ENCODE data around the gene NELL1. TPM values are rescaled to one million over a fixed set of nuclear protein-coding genes. Genes with fewer than 3 reads are reported as not detected.

Gene NELL1
- total and polyA plus RNA-seq, 2 experiments from 2014 or later: not detected

GRCh38 chr11:20739107-20739506, 69.7 kb downstream of the NELL1 start:
- DNase-seq: no peak
- H3K9me3 ChIP-seq (ENCODE audit: low read depth): no peaks in the 10 kb centered on the region
- H4K20me1 ChIP-seq (ENCODE audit: insufficient read depth): no peaks in the 10 kb centered on the region
- H2AFZ ChIP-seq: no peak overlapping the region
- H3K79me2 ChIP-seq (ENCODE audit: insufficient read depth): no peaks in the 10 kb centered on the region
- no peaks in the 10 kb centered on the region for H3K9me2 ChIP-seq (ENCODE audit: insufficient read depth)
- H3F3A ChIP-seq (ENCODE audit: insufficient read depth): no peaks in the 10 kb centered on the region
- no peak for TF ChIP-seq EZH2 (IDR thresholded peaks at IDR 0.05; ENCODE audit: insufficient read depth, poor library complexity, severe bottlenecking)
- TF ChIP-seq EZH2phosphoT487 (IDR thresholded peaks at IDR 0.05; ENCODE audit: insufficient read depth, low read depth): no peak
- WGBS, 2 experiments (ENCODE audit: low coverage in 1 of 2, low lambda C conversion rate in 2 of 2, missing lambda C conversion rate in 2 of 2): 16 to 17% methylated on average over 8 of the region's 8 CpGs
- H3K27ac ChIP-seq: no peak overlapping the region
- H3K27me3 ChIP-seq (replicated peaks; ENCODE audit: insufficient read depth): no peaks in the 10 kb centered on the region
- in situ Hi-C loops (cut with MboI): no loop called here
- H3K4me3 ChIP-seq: no peak overlapping the region
- H3K9ac ChIP-seq: no peak overlapping the region
- H3K4me1 ChIP-seq (ENCODE audit: insufficient read depth): no peaks in the 10 kb centered on the region
- no peak overlapping the region for H3K4me2 ChIP-seq (ENCODE audit: unreplicated experiment)
- no peaks in the 10 kb centered on the region for H3K36me3 ChIP-seq (ENCODE audit: low read depth)

- no peaks in the 10 kb centered on the region for H3K9me2 ChIP-seq (ENCODE audit: insufficient read depth)
These were observed 70.2 kb downstream of the NELL1 start for GRCh38 chr11:20739577-20739976.

GRCh38 chr11:20754933-20755332, 85.5 kb downstream of the NELL1 start:
- Histone ChIP-seq H4K20me1 (ENCODE audit: insufficient read depth) (no peaks in the 10 kb centered on the region), H3F3A (ENCODE audit: insufficient read depth) (no peaks in the 10 kb centered on the region)
- WGBS, 2 experiments (ENCODE audit: low coverage in 1 of 2, low lambda C conversion rate in 2 of 2, missing lambda C conversion rate in 2 of 2): 23 to 27% methylated on average over 6 of the region's 6 CpGs

More at GRCh38 chr11:20739577-20739976, 70.2 kb downstream of the NELL1 start:
- Histone ChIP-seq H2AFZ (no peak overlapping the region), H3K27ac (no peak overlapping the region), H3K9ac (no peak overlapping the region), H3F3A (ENCODE audit: insufficient read depth) (no peaks in the 10 kb centered on the region), H3K79me2 (ENCODE audit: insufficient read depth) (no peaks in the 10 kb centered on the region), H3K4me2 (ENCODE audit: unreplicated experiment) (no peak overlapping the region), H4K20me1 (ENCODE audit: insufficient read depth) (no peaks in the 10 kb centered on the region), H3K27me3 (replicated peaks; ENCODE audit: insufficient read depth) (no peaks in the 10 kb centered on the region), H3K9me3 (ENCODE audit: low read depth) (no peaks in the 10 kb centered on the region), H3K4me3 (no peak overlapping the region), H3K36me3 (ENCODE audit: low read depth) (no peaks in the 10 kb centered on the region), H3K4me1 (ENCODE audit: insufficient read depth) (no peaks in the 10 kb centered on the region)
- WGBS, 2 experiments (ENCODE audit: low coverage in 1 of 2, low lambda C conversion rate in 2 of 2, missing lambda C conversion rate in 2 of 2): 29 to 34% methylated on average over 4 of the region's 4 CpGs
- DNase-seq: no peak
- TF ChIP-seq EZH2 (IDR thresholded peaks at IDR 0.05; ENCODE audit: insufficient read depth, poor library complexity, severe bottlenecking): no peak
- in situ Hi-C loops (cut with MboI): no loop called here

GRCh38 chr11:20759541-20759940, 90.2 kb downstream of the NELL1 start:
- H3K4me2 ChIP-seq (ENCODE audit: unreplicated experiment): no peak overlapping the region
- no peaks in the 10 kb centered on the region for H3K9me3 ChIP-seq (ENCODE audit: low read depth)
- no peaks in the 10 kb centered on the region for H3K4me1 ChIP-seq (ENCODE audit: insufficient read depth)
- H3K27me3 ChIP-seq (replicated peaks; ENCODE audit: insufficient read depth): no peaks in the 10 kb centered on the region
- in situ Hi-C loops (cut with MboI): no loop called here
- no peaks in the 10 kb centered on the region for H3K79me2 ChIP-seq (ENCODE audit: insufficient read depth)
- no peaks in the 10 kb centered on the region for H3F3A ChIP-seq (ENCODE audit: insufficient read depth)
- TF ChIP-seq EZH2phosphoT487 (IDR thresholded peaks at IDR 0.05; ENCODE audit: insufficient read depth, low read depth) (no peak), EZH2 (IDR thresholded peaks at IDR 0.05; ENCODE audit: insufficient read depth, poor library complexity, severe bottlenecking) (no peak)
- no peak for DNase-seq
- no peaks in the 10 kb centered on the region for H4K20me1 ChIP-seq (ENCODE audit: insufficient read depth)
- no peak overlapping the region for H2AFZ ChIP-seq
- H3K36me3 ChIP-seq (ENCODE audit: low read depth): no peaks in the 10 kb centered on the region
- H3K4me3 ChIP-seq: no peak overlapping the region
- H3K9ac ChIP-seq: no peak overlapping the region
- no peaks in the 10 kb centered on the region for H3K9me2 ChIP-seq (ENCODE audit: insufficient read depth)
- H3K27ac ChIP-seq: no peak overlapping the region
- WGBS, 2 experiments (ENCODE audit: low coverage in 1 of 2, low lambda C conversion rate in 2 of 2, missing lambda C conversion rate in 2 of 2): 6 to 23% methylated on average over 2 of the region's 2 CpGs

More at GRCh38 chr11:20754933-20755332, 85.5 kb downstream of the NELL1 start:
- no peaks in the 10 kb centered on the region for H3K9me2 ChIP-seq (ENCODE audit: insufficient read depth)
- H3K36me3 ChIP-seq (ENCODE audit: low read depth): no peaks in the 10 kb centered on the region
- no peaks in the 10 kb centered on the region for H3K9me3 ChIP-seq (ENCODE audit: low read depth)
- no peaks in the 10 kb centered on the region for H3K79me2 ChIP-seq (ENCODE audit: insufficient read depth)
- no peaks in the 10 kb centered on the region for H3K27me3 ChIP-seq (replicated peaks; ENCODE audit: insufficient read depth)
- no peaks in the 10 kb centered on the region for H3K4me1 ChIP-seq (ENCODE audit: insufficient read depth)
- no peak overlapping the region for H3K27ac ChIP-seq
- DNase-seq: no peak
- H3K9ac ChIP-seq: no peak overlapping the region
- H2AFZ ChIP-seq: no peak overlapping the region
- in situ Hi-C loops (cut with MboI): no loop called here
- no peak overlapping the region for H3K4me2 ChIP-seq (ENCODE audit: unreplicated experiment)
- no peak overlapping the region for H3K4me3 ChIP-seq
- TF ChIP-seq EZH2phosphoT487 (IDR thresholded peaks at IDR 0.05; ENCODE audit: insufficient read depth, low read depth) (no peak), EZH2 (IDR thresholded peaks at IDR 0.05; ENCODE audit: insufficient read depth, poor library complexity, severe bottlenecking) (no peak)

GRCh38 chr11:20760811-20761210, 91.4 kb downstream of the NELL1 start:
- TF ChIP-seq EZH2 (IDR thresholded peaks at IDR 0.05; ENCODE audit: insufficient read depth, poor library complexity, severe bottlenecking) (no peak), EZH2phosphoT487 (IDR thresholded peaks at IDR 0.05; ENCODE audit: insufficient read depth, low read depth) (no peak)
- no peaks in the 10 kb centered on the region for H3K9me3 ChIP-seq (ENCODE audit: low read depth)
- H3F3A ChIP-seq (ENCODE audit: insufficient read depth): no peaks in the 10 kb centered on the region
- H3K4me1 ChIP-seq (ENCODE audit: insufficient read depth): no peaks in the 10 kb centered on the region
- no peak overlapping the region for H3K4me3 ChIP-seq
- H2AFZ ChIP-seq: no peak overlapping the region
- no peaks in the 10 kb centered on the region for H3K9me2 ChIP-seq (ENCODE audit: insufficient read depth)
- H3K27ac ChIP-seq: no peak overlapping the region
- 53 to 60% methylated on average over 6 of the region's 6 CpGs for WGBS, 2 experiments (ENCODE audit: low coverage in 1 of 2, low lambda C conversion rate in 2 of 2, missing lambda C conversion rate in 2 of 2)
- no peak overlapping the region for H3K4me2 ChIP-seq (ENCODE audit: unreplicated experiment)
- no peaks in the 10 kb centered on the region for H3K79me2 ChIP-seq (ENCODE audit: insufficient read depth)
- H3K27me3 ChIP-seq (replicated peaks; ENCODE audit: insufficient read depth): no peaks in the 10 kb centered on the region
- H4K20me1 ChIP-seq (ENCODE audit: insufficient read depth): no peaks in the 10 kb centered on the region
- in situ Hi-C loops (cut with MboI): no loop called here
- no peaks in the 10 kb centered on the region for H3K36me3 ChIP-seq (ENCODE audit: low read depth)
- H3K9ac ChIP-seq: no peak overlapping the region
- no peak for DNase-seq
